IPS-18c (cell line): ENCODE results near the gene KIF1A.
"Not testable (repeated sequence)": the region's sequence is repeated elsewhere in the genome, so short reads cannot be mapped to it uniquely, and the experiment has no call there.

ENCODE experiments used
- H3K4me3 ChIP-seq: 2 replicates; pipeline ENCODE4 v1.7.0; 2013; ENCODE audit warnings: low read depth, mild to moderate bottlenecking, low read length, moderate library complexity; ENCODE audit not compliant: insufficient read depth
- H3K9me3 ChIP-seq: one replicate; pipeline ENCODE4 v1.6.1; 2013; ENCODE audit warnings: mild to moderate bottlenecking, low read length, moderate library complexity; ENCODE audit not compliant: control insufficient read depth, insufficient read depth

Gene KIF1A

DNA sequence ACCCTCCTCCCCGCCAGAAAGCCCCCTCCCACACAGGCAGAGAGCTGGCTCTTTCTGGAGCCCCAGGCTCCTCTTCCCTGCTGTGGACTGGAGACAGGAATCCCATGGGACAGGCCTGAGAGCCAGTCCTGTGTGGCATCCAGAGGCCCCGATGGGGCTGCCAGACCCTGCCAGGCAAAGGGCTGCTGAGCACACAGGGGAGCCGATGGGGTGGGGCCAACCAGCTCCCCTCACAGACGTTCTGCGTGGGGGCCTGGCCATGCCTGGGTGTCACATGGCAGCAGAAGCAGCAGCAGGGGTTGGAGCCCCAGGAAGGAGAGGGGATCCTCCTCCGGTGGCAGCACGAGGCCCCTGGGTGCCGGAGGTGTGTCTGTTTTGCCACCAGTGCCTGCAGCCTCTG, 120.2 kb downstream of the KIF1A start:
- not testable (repeated sequence) for H3K4me3 ChIP-seq

DNA sequence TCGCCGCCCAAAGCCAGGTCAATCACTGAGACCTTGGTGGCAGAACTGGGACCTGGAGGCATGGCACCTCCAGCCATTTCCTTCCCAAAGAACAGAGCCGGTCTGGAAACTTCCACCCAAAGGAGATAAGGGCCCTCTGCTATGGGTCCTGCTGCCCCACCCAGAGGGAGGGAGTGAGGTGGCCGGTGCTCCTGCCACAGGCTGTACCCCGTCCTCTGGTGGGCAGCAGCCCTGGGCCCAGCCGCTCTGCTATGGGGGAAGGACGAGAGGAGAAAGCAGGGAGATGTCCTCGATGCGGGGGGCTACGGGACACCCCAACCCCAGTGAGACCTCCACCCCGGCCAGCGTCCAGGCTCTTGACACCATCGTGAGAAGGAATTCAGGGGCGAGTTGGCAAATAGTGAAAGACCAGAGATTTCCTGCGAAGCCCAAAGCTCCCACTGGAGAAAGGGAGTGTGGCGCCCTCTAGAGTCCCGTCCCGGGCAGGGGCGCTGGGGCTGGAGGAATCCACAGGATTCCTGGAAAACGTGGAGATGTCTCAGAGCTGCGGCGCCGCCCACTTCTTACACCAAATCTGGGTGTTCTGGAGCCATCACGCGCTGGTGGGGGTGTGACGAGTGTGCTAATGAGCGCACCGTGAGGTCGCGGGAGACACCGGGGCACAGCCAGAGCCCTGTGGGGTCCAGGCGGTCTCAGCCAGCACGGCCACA, 121.0 kb downstream of the KIF1A start:
- not testable (repeated sequence) for H3K9me3 ChIP-seq, H3K4me3 ChIP-seq

More for the DNA sequence above, 120.2 kb downstream of the KIF1A start:
- H3K9me3 ChIP-seq, result not testable (repeated sequence)

DNA sequence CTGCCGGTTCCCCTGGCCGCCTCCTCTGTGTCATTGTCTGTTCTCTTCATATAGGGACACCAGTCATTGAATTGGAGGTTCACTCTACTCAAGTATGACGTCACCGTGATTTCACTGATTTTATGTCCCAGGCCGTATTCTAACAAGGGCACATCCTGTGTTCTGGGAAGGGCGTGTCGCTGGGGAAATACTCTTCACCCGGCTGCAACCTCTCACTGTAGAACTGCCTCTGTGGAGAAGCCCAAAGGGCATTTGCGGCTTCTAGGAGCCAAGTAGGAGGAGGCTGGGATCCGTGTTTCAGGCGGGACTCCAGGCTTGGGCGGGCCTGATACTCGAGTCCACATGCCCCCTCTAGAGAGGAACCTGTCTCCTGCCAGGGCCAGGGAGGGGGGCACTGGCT, 123.5 kb downstream of the KIF1A start:
- H3K9me3 ChIP-seq, H3K4me3 ChIP-seq: not testable (repeated sequence)

DNA sequence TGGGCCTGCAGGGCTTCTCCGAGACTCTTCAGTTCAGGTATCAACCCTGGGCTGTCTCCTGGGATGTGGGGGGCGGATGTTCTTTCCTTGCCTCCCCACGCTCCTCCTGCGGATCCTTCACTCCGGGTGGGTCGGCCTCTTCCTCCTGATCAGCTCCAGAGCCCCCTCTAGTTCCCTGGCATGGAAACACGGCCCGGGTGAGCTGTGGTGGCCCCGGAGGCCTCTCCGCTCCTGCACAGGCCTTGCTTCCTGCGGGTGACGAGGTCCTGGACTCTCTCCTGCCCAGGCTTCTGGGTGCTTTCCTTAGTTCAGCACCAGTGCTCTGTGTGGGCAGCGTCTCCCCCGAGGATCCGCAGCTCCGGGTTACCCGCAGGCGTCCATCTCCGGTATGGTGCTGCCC, 124.4 kb downstream of the KIF1A start:
- not testable (repeated sequence) for H3K9me3 ChIP-seq, H3K4me3 ChIP-seq

DNA sequence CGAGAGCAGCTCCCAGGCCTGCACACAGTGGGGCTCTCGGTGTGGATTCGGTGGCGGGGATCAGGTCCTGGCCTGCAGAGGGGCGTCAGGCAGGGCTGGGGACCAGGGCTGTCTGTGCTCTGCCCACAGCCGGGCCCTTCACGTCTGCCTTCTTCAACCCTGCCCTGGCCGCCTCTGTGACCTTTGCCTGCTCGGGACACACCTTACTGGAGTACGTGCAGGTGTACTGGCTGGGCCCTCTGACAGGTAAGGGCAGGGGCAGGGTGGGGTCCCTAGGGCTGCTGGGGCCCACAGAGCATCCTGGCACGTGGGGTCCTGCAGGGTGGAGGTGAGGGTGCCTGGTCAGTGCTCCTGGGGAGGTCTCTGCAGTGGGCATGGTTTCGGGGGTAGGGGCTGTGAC, 125.7 kb downstream of the KIF1A start:
- H3K4me3 ChIP-seq, H3K9me3 ChIP-seq: not testable (repeated sequence)

DNA sequence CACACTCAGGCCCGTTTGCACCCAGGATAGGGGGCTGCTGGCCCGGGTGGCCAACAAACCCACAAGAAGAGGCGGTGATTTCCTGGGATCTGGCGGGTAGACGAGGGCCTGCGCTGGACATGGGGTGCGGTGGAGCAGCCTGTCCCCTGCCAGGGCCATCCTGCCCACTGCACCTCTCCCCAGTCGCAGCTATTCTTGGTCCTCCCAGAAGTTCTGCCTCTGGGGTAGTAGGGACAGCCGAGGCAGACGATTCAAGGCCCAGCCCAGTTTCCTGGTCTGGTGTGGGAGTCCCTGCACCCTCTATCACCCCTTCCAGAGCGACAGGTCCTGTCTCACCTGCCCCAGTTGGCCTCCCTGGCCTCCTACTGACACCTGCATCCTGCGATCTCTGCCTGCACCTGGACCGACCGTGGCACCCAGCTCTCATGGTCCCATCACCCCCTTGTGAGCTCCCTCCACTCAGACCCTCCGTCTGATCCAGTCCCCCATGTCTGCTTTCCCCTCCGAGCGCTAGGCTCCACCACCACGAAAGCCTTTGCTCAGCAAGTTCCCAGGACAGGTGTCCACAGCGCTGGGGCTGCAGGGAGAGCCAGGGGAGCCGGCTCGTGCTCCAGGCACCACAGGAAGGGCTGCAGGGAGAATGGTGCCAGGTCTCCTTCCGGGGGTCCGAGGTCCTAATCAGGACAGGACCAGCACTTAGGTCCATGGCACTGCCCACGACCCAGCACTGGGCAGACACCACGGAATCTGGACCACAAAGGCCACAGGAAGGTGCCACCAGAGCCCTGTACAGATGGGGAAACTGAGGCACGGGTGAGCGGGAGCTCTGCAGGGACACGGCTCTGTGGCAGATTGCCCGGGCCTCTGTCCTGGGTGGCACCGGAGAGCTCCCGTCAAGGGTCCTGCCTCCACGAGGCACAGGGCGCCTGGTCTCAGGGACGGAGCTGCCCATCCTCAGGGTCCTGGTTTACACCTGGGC, 127.1 kb downstream of the KIF1A start:
- not testable (repeated sequence) for H3K9me3 ChIP-seq, H3K4me3 ChIP-seq

DNA sequence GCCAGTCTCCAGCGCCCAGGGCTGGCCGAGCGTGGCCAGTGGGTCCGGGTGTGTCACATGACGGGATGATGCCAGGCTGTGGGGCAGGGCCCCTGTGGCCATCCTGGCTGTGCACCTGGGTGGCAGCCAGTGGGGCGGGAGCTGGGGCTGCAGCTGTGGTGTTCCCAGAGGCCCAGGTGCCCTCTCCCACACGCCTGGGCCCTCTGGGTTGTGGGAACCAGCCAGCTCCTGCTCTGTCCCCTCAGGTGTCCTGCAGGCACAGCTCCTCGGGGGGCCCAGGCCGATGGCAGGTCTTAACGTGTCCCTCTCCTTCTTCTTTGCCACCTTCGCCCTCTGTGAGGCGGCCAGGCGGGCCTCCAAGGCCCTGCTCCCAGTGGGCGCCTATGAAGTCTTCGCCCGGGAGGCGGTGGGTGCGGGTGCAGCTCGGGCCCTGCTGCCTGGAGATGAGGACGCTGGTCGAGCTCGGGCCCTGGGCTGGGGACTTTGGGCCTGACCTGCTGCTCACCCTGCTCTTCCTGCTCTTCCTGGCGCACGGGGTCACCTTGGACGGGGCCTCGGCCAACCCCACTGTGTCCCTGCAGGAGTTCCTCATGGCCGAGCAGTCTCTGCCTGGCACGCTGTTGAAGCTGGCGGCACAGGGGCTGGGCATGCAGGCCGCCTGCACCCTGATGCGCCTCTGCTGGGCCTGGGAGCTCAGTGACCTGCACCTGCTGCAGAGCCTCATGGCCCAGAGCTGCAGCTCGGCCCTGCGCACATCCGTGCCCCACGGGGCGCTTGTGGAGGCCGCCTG, 128.2 kb downstream of the KIF1A start, which contains the start of gene AQP12A:
TSS of gene AQP12A (plus strand) at position 236 of the 790 bp plus-strand sequence. CDS start at position 284, 48 bp downstream.
- not testable (repeated sequence) for H3K9me3 ChIP-seq, H3K4me3 ChIP-seq

DNA sequence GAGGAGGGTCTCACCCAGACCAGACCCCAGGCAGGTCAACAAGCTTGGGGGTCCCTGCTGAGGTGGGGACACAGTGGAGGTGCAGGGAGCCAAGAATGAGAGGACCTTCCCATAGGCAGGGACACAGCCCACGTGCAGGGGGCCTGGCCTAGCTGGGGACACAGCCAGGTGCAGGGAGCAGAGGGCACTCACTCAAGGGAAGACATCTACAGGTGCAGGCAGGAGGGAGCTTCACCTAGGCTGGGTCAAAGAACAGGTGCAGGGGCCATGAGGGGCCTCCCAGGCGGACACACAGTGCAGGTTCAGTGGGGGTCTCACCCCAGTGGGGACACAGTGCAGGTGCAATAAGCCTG, 129.0 kb downstream of the KIF1A start:
- not testable (repeated sequence) for H3K9me3 ChIP-seq, H3K4me3 ChIP-seq

DNA sequence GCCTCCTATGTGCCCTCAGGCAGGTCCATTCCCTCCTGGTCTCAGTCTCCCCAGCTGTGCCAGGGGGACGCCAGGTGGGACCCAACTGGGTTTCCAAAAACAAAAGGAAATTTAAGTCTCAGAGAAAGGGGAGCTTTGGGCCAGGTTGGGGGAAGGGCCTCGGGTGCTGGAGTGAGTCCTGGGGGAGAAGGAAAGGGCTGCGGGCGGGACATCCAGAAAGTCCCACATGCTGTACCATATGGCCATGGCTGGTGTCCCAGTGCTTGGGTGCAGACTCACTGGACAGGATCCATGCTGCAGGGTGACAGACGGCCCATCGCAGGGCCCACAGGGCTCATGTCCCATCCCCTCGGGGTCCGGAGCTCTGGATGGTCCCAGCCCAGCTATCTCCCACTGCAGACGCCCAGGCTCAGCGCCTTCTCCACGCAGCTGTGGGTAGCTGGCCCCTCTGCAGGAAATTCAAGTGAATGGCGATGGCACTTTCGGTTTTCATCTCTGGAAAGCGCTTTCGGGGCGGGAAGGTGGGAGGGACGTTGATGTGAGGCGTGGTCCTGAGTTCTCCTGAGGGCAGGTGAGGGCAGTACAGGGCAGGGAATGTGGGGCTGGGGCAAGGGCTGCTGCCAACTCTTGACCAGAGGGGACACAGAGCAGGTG, 129.5 kb downstream of the KIF1A start:
- not testable (repeated sequence) for H3K9me3 ChIP-seq, H3K4me3 ChIP-seq

DNA sequence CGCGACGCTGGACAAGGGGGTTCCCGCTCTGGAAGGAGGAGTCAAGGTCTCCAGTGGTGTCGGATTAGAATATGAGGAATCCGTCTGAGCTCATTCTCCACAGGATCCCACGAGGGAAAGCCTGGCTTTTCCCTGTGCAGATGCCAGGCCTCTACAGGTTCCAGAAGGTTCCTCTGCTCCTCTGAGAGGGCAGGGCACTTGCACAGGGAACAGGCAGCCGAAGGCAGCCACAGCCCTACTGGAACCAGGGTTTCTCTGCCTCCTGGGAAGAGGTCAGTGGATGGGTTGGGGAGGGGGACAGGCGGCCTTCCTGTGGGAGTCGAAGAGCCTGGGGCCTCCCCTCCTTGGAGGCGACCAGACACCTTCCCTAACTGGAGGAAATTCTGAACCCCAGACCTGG, 130.0 kb downstream of the KIF1A start:
- no peaks in the 10 kb centered on the region for H3K9me3 ChIP-seq
- H3K4me3 ChIP-seq, result no peak overlapping the region

DNA sequence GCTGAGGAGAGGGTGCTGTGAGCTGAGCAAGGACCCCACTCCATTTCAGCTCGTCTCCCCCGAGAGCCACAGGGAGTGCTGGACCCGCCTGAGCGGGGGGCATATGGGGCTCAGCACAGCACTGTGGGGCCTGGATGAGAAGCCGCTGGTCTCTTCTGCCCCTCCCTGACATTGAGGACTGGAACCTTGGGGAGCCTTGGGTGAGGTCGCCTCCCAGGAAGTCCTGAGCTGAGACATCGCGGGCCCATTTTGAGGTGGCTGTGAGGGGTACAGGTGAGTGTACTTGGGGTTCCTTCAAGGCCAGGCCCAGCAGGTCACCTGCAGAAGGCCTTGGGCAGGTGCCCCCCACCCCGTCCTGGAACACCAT, 131.5 kb downstream of the KIF1A start:
- Histone ChIP-seq H3K9me3 (no peaks in the 10 kb centered on the region), H3K4me3 (no peak overlapping the region)

DNA sequence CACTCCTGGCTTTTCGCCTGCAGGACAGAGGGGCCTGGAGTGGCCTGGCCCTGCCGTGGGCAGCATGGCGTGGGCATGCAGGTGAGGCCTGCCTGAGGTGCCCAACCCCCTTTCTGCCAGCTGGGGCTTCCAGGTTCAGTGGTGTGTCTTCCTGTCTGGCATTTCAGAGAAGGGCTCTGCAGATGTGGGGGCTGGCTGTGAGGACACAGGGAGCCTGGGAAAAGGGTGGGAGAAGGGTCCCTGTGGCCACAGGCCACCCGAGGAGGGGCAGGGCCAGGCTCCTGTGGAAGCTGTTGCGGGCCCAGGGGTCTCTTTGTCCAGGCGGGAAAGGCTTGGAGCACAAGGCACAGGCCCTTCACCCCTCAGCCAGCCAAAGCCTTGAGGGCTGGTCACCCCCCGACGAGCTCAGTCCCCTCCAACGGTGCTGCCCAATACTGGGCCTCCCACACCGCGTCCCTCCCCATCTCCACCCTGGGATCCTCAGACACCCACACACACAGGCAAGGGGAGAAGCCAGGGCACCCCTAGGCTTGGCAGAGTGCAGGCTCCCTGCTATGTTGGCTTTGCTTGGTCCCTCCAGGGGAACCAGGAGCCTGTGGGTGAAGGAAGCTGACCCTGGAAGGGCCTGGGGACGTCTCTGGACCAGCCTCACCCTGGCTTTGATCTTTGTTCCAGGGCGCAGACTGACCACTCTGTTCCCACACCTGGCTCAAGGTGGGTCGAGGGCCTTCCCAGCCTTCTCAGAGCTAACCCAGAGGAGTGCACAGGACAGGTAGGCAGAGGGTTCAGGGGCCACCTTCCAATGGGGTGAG, 132.1 kb downstream of the KIF1A start:
- Histone ChIP-seq H3K4me3 (no peak overlapping the region), H3K9me3 (no peaks in the 10 kb centered on the region)

DNA sequence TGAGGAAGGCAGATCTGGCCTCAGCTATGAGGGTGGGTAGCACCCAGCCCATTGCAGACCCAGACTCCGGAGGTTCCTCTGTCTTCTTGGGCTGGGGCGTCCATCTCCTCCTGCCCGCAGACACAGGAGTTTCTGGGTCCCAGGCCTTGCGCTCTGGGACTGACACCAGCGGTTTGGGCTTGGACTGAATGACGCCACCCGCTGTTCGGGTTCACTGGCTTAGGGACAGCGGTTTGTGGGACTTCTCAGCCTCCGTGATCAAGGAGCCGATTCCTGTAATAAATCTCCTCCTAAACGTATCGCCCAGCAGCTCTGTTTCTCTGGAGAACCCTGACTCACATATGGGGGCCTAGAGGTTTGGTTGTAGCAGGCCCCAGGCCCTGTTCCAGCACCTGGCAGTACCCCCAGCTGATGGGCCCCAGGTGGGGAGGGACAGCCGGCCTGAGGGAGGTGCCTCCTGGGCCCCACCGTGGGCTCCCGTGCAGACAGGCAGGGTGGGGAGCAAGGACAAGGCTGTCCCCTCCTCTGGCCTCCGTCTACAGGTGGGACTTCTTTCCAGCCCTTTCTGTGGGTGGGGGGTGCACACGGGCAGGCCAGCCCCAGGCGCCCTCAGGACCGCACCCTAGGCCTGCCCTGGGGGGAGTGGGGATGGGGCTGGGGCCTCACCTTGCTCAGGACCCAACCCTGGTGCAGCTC, 132.8 kb downstream of the KIF1A start:
- no peaks in the 10 kb centered on the region for H3K9me3 ChIP-seq

DNA sequence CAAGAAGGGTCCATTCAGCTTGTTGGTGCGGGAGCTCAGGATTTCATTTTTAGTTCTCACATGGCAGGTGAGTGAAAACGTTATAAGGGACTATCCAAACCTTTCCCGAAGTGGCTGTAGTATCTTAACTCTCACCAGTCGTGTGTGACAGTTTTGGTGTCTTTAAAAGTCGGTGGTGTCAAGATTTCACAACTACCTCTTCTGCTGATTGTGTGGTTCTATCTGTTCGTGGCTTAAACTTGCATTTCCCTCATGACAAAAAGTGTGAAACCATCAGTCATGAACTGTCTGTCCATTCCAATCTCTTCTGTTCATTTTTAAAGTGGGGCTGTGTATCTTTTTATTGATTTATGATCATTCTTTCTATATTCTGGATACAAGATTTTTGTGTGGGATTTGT, 133.6 kb downstream of the KIF1A start:
- H3K9me3 ChIP-seq, result no peaks in the 10 kb centered on the region
- H3K4me3 ChIP-seq, result no peak overlapping the region

More for the DNA sequence above, 132.8 kb downstream of the KIF1A start:
- no peak overlapping the region for H3K4me3 ChIP-seq

DNA sequence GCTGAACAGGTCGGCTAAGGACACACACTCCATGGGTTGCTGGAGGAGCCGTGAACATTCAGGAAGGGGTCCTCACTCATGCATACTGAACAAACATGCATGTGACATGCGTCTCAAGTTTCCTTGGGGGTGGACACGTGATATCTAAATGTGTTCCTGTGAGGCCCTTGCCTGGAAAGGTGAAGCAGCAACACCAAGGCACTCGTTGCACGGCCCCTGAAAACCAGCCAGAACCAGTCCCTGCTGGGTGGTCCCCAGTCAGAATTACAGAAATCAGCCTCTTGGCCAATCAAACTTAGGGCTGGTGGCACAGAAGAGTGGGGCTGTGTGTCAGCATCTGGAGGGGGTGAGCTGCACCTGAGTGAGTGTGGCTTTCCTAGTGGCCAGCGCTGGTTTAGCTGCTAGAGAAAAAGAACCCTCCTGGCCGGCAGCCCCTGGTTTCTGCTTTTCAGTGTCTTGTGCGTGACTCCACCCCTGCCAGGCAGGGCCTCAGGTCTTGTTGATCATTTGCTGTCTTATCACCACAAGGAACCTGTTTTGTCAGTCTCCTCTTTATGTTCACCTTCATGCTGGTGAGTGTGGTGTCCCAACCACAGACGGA, 134.1 kb downstream of the KIF1A start:
- no peak overlapping the region for H3K4me3 ChIP-seq
- H3K9me3 ChIP-seq, result no peaks in the 10 kb centered on the region
